ENCODE measurements around the gene C11orf98. TPM values are rescaled to one million over a fixed set of nuclear protein-coding genes. Genes with fewer than 3 reads are reported as not detected.
"Not testable (repeated sequence)": the region's sequence is repeated elsewhere in the genome, so short reads cannot be mapped to it uniquely, and the experiment has no call there.

The C11orf98 gene
- total RNA-seq, 2 donors from 2014 or later = 65.0 to 89.6 TPM

DNA sequence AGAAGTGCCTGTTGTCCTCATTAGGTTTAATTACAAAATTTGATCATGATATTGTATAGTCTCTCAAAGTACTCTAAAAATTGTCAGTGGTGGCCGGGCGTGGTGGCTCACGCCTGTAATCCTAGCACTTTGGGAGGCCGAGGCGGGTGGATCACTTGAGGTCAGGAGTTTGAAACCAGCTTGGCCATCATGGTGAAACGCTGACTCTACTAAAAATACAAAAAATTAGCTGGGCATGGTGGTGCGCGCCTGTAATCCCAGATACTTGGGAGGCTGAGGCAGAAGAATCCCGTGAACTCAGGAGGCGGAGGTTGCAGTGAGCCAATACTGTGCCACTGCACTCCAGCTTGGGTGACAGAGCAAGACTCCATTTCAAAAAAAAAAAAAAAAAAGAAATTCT, 10.4 kb upstream of the C11orf98 start:
- H3K4me3 Mint-ChIP-seq; H3K9me3 Mint-ChIP-seq; ATAC-seq (replicated peaks); H3K27ac Mint-ChIP-seq; H3K27me3 Mint-ChIP-seq: not testable (repeated sequence)
- Mint-ChIP-seq H3K4me1 (peaks cover 20% of the 10 kb centered on the region), H3K36me3 (ENCODE audit: low read depth) (peaks cover 80% of the 10 kb centered on the region)

DNA sequence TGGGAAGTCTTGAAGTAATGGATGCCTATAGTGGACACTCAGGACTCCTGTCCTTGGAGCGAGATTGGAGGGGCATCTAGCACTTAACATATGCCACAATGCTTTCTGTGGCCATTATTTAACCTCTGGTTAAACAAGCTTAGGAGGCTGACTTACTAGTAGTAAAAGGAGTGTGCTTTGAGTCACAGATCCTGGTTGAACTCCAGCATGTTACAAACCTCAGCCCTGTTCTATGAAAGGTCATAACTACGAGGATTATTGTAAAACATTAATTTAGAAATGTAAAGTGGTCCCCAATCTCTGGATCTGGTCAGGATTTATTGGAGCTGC, 8.2 kb upstream of the C11orf98 start:
- Mint-ChIP-seq H3K4me1 (peaks cover 26% of the 10 kb centered on the region), H3K36me3 (ENCODE audit: low read depth) (peaks cover 93% of the 10 kb centered on the region), H3K27me3 (no peaks in the 10 kb centered on the region), H3K27ac (no peak overlapping the region), H3K4me3 (peak overlapping the region; percentile 99), H3K9me3 (no peaks in the 10 kb centered on the region)
- ATAC-seq (replicated peaks) = no peak

DNA sequence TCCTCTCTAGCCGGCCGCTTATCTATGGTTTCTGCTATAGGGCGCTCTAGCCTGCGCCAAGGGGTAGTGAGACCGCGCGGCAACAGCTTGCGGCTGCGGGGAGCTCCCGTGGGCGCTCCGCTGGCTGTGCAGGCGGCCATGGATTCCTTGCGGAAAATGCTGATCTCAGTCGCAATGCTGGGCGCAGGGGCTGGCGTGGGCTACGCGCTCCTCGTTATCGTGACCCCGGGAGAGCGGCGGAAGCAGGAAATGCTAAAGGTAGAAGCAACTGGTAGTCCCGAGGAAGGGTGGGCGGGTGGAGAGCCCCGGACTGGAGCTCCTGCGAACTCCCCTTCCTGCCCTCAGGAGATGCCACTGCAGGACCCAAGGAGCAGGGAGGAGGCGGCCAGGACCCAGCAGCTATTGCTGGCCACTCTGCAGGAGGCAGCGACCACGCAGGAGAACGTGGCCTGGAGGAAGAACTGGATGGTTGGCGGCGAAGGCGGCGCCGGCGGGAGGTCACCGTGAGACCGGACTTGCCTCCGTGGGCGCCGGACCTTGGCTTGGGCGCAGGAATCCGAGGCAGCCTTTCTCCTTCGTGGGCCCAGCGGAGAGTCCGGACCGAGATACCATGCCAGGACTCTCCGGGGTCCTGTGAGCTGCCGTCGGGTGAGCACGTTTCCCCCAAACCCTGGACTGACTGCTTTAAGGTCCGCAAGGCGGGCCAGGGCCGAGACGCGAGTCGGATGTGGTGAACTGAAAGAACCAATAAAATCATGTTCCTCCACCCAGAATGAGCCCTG, 6.8 kb upstream of the C11orf98 start, which contains the start of the genes LBHD1 and UQCC3:
TSS of gene LBHD1 (minus strand) at position 660 of the 782 bp plus-strand sequence. CDS start 2,236 bp downstream, outside the sequence.
TSS of gene UQCC3 (plus strand) at position 66 of the 782 bp plus-strand sequence. CDS start at position 139, 73 bp downstream.
- peak; percentile 89 for ATAC-seq (replicated peaks)
- H3K27ac Mint-ChIP-seq = peak within 1 kb of the TSS; percentile 98
- H3K4me3 Mint-ChIP-seq = peak within 1 kb of the TSS; percentile 99
- H3K27me3 Mint-ChIP-seq = no peaks in the 10 kb centered on the region
- peaks cover 93% of the 10 kb centered on the region for H3K36me3 Mint-ChIP-seq (ENCODE audit: low read depth)
- H3K9me3 Mint-ChIP-seq = no peaks in the 10 kb centered on the region
- peaks cover 20% of the 10 kb centered on the region for H3K4me1 Mint-ChIP-seq

DNA sequence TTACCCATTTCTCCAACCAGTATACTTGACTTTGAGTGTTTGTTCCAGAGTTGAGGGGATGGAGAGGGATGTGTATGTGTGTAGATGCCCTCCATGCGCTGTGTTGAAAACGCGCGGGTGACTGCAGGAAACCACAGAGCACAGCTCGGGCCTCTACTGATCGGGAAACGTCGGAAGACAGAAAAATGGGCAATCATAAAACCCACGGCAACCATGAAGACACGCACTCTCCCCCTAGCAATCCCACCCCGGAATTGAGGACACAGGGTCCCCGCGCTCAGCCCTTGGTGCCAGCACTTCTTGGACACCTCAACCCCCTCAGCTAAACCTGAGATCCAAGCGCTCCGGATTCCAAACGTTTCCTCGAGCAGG, 6.2 kb upstream of the C11orf98 start:
- no peaks in the 10 kb centered on the region for H3K27me3 Mint-ChIP-seq
- ATAC-seq (replicated peaks) = peak; percentile 27
- peaks cover 19% of the 10 kb centered on the region for H3K4me1 Mint-ChIP-seq
- no peaks in the 10 kb centered on the region for H3K9me3 Mint-ChIP-seq
- H3K27ac Mint-ChIP-seq = peak overlapping the region; percentile 98
- peaks cover 93% of the 10 kb centered on the region for H3K36me3 Mint-ChIP-seq (ENCODE audit: low read depth)
- H3K4me3 Mint-ChIP-seq = peak overlapping the region; percentile 99

DNA sequence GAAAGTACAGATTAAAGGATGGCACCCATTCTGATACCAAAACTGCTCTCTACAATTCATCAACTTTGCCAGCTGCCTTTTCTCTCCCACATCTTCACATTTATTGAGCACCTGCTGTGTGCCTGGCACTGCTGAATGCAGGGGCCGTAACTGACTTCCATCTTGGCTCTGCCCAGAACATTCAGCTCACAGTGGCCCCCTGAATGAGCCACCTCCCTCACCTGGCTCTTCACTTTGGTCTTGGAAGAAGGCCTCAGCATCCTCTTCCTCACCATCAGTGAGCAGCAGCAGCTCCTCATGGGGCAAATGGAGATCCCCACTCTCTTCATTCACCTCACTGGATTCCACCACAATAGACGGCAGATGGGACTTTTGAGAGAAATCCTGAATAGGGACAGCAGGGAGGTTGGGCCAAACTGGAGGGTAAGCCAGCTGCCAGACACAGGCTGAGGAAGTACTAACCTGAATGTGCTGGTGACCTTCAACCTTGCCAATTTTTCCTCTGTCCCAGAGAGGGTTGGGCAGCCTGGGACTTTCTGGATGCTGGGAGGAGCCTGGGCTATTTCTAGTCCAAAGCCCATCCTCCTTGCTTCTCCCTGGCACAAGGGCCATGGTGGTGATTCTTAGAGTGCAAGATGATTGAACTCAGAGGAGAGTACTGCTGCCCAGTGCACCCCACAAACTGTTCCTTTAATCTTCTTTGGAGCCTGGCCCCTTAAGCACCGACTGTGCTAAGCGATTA, 4.6 kb upstream of the C11orf98 start:
- H3K9me3 Mint-ChIP-seq = no peaks in the 10 kb centered on the region
- H3K27me3 Mint-ChIP-seq = no peaks in the 10 kb centered on the region
- peaks cover 14% of the 10 kb centered on the region for H3K4me1 Mint-ChIP-seq
- H3K27ac Mint-ChIP-seq = peak overlapping the region; percentile 98
- ATAC-seq (replicated peaks) = no peak
- peak overlapping the region; percentile 99 for H3K4me3 Mint-ChIP-seq
- H3K36me3 Mint-ChIP-seq (ENCODE audit: low read depth) = peaks cover 96% of the 10 kb centered on the region

DNA sequence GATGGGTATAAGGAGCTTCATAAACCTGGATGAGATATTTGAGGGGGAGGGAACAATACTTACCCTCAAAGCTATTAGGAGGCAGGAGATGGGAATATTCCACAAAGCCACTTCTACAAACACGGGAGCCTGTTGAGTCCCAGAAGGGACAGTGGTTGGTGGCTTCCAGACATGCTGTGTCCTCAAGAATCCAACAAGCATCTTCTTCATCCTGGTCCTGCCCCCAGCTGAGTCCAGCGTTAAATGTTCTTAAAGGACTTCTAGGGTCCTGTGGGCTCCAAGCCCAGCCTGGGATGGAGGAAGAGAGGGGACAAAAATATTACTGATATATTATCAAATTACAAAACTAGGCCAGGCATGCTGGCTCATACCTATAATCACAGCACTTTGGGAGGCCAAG, 2.5 kb upstream of the C11orf98 start:
- Mint-ChIP-seq H3K9me3 (no peaks in the 10 kb centered on the region), H3K27ac (peak overlapping the region; percentile 82), H3K4me1 (peaks cover 13% of the 10 kb centered on the region), H3K4me3 (peak overlapping the region; percentile 89), H3K36me3 (ENCODE audit: low read depth) (peaks cover 100% of the 10 kb centered on the region), H3K27me3 (no peaks in the 10 kb centered on the region)
- no peak for ATAC-seq (replicated peaks)

DNA sequence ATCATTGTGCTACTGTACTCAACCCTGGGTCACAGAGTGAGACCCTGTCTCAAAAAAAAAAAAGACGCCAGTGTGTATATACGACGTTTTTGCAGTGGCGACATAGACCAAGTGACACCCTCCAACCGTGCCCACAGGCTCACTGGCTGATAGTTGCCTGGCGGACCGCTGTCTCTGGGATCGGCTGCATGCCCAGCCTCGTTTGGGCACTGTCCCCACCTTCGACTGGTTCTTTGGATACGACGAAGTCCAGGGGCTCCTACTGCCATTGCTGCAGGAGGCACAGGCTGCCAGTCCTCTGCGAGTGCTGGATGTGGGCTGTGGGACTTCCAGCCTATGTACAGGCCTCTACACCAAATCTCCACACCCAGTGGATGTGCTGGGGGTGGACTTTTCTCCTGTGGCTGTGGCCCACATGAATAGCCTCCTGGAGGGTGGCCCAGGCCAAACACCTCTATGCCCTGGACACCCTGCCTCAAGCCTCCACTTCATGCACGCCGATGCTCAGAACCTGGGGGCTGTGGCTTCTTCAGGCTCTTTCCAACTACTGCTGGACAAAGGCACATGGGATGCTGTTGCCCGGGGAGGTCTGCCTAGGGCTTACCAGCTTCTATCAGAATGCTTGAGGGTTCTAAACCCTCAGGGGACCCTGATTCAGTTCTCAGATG, 1.4 kb upstream of the C11orf98 start:
- H3K9me3 Mint-ChIP-seq = no peaks in the 10 kb centered on the region
- H3K4me1 Mint-ChIP-seq = peaks cover 13% of the 10 kb centered on the region
- H3K27ac Mint-ChIP-seq = peak overlapping the region; percentile 82
- no peak for ATAC-seq (replicated peaks)
- H3K36me3 Mint-ChIP-seq (ENCODE audit: low read depth) = peaks cover 100% of the 10 kb centered on the region
- H3K27me3 Mint-ChIP-seq = no peaks in the 10 kb centered on the region
- peak overlapping the region; percentile 89 for H3K4me3 Mint-ChIP-seq

DNA sequence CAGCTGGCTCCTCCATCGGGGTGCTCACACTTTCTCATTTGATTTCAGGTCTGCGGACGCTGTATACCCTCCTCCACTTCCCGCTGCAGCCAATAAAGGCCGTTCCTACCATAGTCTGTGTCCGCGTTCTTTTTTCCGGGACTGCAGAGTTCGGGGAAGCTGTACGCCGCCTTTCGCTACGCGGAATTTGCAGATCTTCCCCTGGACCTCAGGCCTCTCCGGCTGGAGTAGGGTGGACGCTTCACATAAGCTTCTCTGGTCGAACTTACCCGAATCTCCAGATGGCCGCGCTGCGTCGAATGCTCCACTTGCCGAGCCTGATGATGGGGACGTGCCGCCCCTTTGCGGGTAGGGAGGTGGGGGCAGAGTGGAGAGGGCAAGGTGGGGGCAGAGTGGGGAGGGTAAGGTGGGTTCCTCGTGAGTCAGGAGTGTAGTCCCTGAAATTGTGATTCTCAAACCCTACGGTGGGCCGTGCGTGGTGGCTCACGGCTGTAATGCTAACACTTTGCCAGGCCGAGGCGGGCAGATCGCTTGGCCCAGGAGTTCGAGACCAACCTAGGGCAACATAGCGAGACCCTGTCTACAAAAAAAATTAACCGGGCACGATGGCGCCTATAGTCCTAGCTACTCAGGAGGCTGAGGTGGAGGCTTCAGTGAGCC, 719 bp upstream of the C11orf98 start:
- no peaks in the 10 kb centered on the region for H3K9me3 Mint-ChIP-seq
- ATAC-seq (replicated peaks) = peak; percentile 32
- H3K4me3 Mint-ChIP-seq = peak overlapping the region; percentile 89
- peaks cover 100% of the 10 kb centered on the region for H3K36me3 Mint-ChIP-seq (ENCODE audit: low read depth)
- peak overlapping the region; percentile 82 for H3K27ac Mint-ChIP-seq
- no peaks in the 10 kb centered on the region for H3K27me3 Mint-ChIP-seq
- H3K4me1 Mint-ChIP-seq = peaks cover 13% of the 10 kb centered on the region

DNA sequence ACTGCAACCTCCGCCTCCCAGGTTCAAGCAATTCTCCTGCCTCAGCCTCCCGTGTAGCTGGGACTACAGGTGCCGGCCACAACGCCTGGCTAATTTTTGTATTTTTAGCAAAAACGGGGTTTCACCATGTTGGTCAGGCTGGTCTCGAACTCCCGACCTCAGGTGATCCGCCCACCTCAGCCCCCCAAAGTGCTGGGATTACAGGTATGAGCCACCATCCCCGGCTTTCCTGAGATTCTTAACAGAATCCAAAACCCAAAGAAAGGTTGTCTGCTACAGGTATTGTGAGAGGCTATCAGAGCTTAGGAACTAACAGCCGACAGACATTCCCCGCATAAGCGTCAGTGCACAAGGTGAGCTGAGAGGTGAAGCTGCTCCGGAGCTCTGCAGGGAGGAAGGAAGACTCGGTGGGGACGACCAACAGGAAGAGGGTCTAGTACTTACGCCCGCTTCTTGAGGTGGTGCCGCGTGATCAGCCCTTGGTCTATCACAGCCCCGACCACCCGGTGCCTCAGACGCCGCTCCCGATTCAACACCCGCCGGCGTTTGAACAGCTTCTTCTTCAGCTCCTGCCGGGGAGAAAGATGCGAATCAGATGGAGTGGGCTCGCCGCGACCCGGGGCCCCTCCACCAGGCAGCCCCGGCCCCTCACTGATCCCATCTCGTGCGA, 470 bp downstream of the C11orf98 start:
- H3K27me3 Mint-ChIP-seq = no peaks in the 10 kb centered on the region
- H3K9me3 Mint-ChIP-seq = no peaks in the 10 kb centered on the region
- H3K4me3 Mint-ChIP-seq = peak overlapping the region; percentile 89
- peak; percentile 41 for ATAC-seq (replicated peaks)
- peaks cover 90% of the 10 kb centered on the region for H3K36me3 Mint-ChIP-seq (ENCODE audit: low read depth)
- H3K4me1 Mint-ChIP-seq = peaks cover 10% of the 10 kb centered on the region
- H3K27ac Mint-ChIP-seq = peak overlapping the region; percentile 82

DNA sequence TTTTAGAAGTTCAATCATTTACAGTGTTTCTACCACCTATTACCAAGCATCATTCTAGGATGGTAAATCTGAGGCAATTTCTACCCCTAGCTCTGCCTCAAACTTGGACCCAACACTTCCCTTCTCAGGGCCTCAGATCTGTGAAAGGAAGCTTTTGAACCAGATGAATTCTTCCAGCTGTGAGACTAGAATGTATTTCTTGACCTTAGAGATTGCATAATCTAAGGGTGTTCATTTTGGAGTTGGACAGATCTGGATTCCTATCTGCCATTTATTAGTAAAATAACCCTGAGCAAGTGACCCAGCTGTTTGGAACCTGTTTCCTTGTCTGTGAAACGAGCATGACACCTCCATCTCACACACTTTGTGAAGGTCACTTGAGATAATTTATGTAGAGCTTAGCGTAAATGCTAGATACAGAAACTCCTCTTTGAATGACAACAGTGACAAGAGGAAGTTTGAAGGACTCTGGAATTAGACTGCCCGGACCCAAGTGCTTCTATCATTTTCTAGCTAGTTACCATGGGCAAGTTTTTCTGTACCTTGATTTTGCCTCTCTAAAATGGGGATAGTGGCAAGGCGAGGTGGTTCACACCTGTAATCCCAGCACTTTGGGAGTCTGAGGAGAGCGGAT, 8.1 kb downstream of the C11orf98 start:
- ATAC-seq (replicated peaks) = no peak
- peaks cover 11% of the 10 kb centered on the region for H3K4me1 Mint-ChIP-seq
- peaks cover 22% of the 10 kb centered on the region for H3K36me3 Mint-ChIP-seq (ENCODE audit: low read depth)
- H3K4me3 Mint-ChIP-seq = no peak overlapping the region
- H3K27me3 Mint-ChIP-seq = no peaks in the 10 kb centered on the region
- no peak overlapping the region for H3K27ac Mint-ChIP-seq
- no peaks in the 10 kb centered on the region for H3K9me3 Mint-ChIP-seq

DNA sequence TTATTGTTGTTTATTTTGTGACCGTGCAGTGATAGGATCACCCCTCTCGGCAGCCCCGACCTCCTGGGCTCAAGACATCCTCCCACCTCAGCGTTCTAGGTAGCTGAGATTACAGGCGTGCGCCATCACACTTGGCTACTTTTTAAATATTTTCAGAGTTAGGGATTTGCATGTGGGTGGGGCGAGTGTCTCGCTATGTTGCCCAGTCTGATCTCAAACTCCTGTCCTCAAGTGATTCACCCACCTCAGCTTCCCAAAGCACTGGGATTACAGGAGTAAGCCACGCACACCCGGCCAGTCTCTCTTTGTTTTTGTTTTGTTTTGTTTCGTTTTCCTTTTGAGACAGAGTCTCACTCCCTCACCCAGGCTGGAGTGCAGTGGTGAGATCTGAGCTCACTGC, 10.7 kb downstream of the C11orf98 start:
- H3K4me3 Mint-ChIP-seq = peak overlapping the region; percentile 94
- peaks cover 14% of the 10 kb centered on the region for H3K36me3 Mint-ChIP-seq (ENCODE audit: low read depth)
- peak overlapping the region; percentile 98 for H3K27ac Mint-ChIP-seq
- H3K27me3 Mint-ChIP-seq = no peaks in the 10 kb centered on the region
- H3K9me3 Mint-ChIP-seq = no peaks in the 10 kb centered on the region
- H3K4me1 Mint-ChIP-seq = peaks cover 11% of the 10 kb centered on the region
- ATAC-seq (replicated peaks) = no peak

DNA sequence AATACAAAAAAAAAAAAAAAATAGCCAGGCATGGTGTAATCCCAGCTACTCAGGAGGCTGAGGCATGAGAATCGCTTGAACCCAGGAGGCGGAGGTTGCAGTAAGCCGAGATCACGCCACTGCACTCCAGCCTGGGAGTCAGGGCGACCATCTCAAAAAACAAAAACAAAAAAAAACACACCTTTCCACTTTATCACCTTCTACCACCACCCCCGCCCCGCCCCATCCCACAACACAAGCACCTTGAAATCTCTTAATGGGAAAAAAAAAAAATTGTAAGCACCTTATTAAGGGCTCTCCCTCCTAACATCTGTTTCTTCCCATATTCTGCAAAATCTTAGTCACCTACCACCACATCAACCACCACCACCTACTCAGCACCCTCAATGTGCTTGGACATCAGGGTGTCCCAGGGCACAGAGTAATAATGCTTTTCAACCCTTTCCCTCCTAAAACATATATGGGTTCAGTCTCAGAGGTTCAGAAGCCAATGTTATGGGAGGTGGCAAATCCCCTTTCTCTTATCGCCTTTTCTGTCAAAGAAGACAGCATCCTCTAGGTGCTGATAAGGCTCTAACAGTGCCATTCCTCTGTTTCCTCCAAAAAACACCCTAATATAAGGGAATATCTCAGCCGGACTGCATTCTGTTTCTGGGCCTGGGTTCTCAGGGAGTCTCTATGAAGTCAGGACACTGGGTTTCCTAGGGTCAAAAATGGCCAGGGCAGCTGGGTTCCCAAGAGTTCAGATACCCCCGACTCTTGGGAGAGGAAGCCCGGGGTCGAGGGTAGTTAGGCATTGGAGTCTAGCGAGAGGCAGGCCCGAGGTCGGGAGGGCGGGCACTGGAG, 12.6 kb downstream of the C11orf98 start:
- no peaks in the 10 kb centered on the region for H3K27me3 Mint-ChIP-seq
- peak; percentile 35 for ATAC-seq (replicated peaks)
- peaks cover 20% of the 10 kb centered on the region for H3K36me3 Mint-ChIP-seq (ENCODE audit: low read depth)
- no peaks in the 10 kb centered on the region for H3K9me3 Mint-ChIP-seq
- H3K4me1 Mint-ChIP-seq = peaks cover 11% of the 10 kb centered on the region
- peak overlapping the region; percentile 98 for H3K27ac Mint-ChIP-seq
- H3K4me3 Mint-ChIP-seq = peak overlapping the region; percentile 94

DNA sequence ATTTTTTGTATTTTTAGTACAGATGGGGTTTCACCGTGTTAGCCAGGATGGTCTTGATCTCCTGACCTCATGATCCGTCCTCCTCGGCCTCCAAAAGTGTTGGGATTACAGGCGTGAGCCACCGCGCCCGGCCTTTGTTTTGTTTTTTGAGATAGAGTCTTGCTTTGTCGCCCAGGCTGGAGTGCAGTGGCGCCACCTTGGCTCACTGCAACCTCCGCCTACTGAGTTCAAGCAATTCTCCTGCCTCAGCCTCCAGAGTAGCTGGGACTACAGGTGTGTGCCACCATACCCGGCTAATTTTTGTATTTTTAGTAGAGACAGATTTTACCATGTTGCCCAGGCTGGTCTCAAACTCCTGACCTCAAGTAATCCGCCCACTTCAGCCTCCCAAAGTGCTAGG, 14.7 kb downstream of the C11orf98 start:
- ATAC-seq (replicated peaks); H3K27me3 Mint-ChIP-seq; H3K4me3 Mint-ChIP-seq; H3K9me3 Mint-ChIP-seq; H3K27ac Mint-ChIP-seq: not testable (repeated sequence)
- Mint-ChIP-seq H3K36me3 (ENCODE audit: low read depth) (peaks cover 36% of the 10 kb centered on the region), H3K4me1 (peaks cover 11% of the 10 kb centered on the region)
